ENCODE measurements around the gene JADE1.

JADE1 gene

DNA sequence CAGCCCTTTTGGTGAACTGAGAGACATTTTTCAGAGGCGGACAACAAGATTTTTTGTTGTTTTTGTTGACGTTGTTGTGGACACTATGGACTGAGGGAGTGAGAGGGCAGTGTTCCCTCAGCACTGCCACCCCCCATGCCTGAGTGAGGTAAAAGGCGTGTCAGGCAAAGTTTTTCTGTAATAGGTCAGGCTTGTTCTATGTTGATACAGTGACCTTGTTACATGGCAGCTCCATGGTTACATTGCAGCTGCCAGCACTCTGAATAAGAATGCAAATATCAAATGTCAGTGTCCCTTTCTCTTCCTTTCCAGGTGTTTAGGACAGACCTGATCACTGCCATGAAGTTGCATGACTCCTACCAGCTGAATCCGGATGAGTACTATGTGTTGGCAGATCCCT, 36.6 kb downstream of the JADE1 start:
- DNase-seq: no peak

DNA sequence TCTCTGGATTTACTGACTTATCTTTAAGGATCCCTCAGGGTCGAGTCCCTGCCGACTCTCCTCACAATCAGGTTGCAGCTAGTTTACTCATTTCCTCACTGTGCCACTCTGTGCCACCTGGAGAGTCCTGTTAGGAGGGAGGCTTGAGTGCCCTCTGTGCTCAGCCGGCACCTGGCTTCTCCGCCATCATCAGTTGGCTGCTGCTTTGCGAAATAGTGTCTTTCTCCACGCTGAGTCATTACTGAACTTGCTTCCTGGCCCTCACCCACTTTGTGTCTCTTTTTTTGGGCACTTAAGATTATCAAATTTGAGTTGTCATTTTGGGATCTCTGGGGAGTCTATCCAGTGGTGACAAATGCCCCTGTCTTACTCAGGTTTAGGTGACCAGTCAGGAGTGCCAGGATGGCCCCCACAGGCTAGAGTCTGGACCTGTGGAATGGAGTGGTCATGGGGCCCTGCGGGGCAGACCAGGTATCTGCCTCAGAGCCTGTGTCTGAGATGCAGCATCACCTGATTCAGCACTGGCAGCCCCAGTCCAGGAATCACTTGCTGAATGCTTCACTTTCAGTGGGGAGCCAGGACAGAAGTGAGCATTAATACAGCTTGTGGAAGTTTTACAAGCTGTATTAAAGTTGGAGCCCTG, 37.7 kb downstream of the JADE1 start:
- no peak for DNase-seq

DNA sequence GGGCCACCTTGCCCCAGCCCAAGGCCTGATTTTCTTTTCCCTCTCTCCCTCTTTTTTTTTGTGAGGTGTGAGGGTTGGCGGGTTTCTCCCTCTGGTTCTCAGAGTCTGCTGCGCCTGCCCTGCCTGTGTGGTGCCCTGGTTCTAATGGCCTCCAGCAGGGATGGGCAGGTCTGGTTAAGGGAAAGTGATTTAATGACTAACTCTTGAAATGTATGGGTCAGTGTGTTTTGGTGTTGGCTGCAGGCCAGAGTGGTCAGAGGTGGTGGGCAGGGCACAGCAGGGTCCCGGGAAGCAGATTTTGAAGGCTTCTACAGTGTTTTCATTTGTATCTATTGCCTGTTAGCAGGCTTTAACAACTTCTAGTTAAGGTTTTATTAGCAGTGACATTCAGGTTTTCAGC, 39.0 kb downstream of the JADE1 start:
- DNase-seq: no peak

DNA sequence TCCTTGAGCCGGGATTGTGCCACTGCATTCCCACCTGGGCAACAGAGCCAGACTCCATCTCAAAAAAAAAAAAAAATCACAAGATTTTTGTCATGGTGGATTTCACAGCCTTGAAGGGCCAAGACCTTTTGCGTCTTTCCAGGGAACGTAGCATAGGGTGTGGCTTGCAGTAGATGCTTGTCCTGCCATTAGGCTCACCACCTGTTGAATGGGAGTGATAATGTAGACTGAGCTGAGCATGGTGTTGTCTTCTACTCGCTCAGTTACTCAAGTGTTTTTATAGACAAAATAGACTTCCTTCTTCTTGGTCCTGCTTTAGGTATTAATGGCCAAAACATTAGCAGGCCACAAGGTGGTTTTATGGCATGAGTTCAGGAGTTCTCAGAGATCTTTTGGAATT, 40.8 kb downstream of the JADE1 start:
- no peak for DNase-seq

DNA sequence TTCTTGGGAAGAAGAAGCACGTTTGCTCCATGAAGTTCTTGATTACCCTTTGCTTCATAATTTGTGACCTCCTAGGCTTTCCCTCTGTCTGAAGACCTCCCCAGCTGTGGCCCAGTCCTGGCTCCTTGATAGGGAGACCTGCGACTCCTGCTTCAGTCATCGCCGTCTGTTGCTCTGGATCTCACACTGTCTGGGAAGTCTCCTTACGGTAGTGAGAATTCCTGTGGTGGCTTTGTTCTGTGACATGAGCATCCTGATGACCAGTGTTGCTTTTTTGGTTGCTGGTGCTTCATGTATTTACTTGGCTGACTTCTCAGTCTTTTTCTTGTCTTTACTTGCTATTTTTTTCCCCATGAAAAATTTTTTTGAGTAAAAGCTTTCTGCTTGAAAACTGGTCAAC, 44.2 kb downstream of the JADE1 start:
- no peak for DNase-seq

DNA sequence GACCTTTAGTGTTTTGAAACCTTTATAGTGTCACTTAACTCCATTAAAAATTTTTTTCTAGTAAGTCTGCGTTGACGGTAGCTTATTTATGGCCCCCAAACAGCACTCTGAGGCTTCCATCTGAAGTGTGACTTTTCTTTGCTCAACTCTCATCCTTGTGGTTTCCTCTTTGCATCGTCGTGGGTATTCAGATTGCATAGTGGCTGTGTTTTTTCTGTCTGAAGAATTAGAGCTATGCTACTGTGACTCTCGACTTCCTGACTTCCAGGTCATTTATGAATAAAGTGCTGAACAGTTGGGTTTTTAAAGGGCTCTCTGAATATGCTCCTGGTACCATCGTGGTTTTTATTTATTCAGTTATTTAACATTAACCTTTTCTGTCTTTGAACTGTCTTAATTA, 44.9 kb downstream of the JADE1 start:
- no peak for DNase-seq

DNA sequence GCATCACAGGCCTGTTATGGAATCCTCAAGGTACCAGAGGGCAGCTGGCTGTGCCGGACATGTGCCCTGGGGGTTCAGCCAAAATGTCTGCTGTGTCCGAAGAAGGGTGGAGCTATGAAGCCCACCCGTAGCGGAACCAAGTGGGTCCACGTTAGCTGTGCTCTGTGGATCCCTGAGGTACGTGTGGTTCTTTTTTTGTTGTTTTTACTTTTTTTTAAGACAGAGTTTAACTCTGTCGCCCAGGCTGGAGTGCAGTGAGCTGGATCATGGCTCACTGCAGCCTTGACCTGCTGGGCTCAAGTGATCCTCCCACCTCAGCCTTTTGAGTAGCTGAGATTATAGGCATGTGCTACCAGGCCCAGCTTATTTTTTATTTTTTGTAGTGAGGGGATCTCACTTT, 46.1 kb downstream of the JADE1 start:
- DNase-seq: no peak

DNA sequence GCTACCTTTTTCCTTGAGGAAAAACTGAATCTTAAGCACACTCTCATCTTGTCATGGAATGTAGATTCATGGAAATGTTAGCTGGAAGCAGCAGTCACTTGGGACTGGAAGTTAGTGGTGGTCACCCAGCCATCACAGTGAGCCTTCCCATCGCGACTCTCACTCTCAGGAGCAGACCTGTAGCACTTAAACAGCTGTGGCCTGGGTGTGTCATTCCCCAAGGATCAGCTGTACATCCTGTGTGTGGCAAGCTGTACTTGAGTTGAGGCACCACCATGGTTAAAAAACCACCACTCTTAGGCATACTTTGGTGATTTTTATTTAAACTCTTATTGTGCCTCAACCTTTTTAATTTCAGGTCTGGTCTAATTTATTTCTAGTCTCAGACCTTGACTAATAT, 46.7 kb downstream of the JADE1 start:
- no peak for DNase-seq

DNA sequence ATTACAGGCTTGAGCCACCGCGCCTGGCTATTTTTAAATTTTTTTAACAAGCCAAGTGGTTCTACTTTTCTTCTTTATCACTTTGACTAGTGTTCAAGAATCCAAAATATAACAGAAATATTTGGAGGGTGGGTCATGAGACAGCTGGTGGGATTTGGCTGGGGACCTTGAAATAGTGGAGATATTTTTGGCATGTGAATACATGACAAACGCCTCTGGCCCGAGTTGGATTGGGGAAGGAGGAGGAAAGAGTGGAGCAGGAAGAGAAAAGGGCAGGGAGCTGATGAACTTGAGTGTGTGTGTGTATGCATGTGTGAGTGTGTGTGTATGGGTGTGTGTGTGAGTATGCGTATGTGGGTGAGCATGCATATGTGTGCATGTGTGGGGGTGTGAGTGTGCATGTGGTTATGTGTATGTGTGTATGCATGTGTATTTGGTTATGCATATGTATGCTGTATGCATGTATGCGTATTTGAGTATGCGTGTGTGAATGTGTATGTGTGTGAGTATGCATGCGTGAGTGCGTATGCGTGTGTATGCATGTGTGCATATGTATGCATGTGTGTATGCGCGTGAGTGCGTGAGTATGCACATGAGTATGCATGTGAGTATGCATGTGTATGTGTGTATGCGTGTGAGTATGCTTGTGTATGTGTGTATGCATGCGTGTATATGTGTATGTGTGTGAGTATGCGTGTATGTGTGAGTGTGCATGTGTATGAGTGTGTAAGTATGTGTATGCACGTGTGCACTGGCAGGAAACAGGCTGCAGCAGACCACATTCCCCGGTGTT, 49.6 kb downstream of the JADE1 start:
- no peak for DNase-seq

DNA sequence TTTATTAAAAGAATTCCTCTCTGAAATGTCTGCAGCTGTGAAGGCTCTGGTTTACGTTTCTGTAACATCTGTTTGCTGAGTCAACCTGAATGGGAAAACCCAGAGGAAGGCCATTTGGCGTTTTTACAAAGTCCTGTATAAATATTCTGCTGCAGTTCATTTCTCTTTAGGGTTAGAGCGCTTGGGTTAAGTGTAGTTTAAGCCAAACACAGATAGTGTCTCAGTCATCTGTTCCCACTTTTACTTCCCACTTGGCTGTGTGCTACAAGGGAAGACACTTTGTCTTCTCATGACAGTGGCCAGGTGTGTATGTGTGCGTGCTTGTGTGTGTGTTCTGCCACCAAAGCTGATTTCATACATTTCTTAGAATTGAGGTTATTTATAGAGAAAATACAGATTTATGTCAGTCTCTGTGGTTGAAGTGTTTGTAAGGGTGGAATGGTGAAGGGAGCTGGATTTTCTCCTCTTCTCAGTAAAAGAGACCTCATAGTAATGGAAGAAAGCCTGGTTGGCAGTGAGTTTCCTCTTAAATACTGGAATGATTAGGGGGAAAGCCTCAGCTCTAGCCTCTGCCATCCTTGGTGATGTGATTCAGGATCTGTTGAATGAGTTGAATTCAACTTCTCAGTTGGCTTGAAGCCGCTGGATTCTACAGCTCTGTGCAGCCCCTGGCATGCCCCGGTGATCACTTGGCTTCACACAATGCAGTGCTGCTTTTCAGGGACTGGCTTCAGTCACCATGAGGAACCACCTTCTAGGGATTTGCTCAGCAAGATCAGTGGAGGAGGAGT, 50.6 kb downstream of the JADE1 start:
- DNase-seq: no peak

DNA sequence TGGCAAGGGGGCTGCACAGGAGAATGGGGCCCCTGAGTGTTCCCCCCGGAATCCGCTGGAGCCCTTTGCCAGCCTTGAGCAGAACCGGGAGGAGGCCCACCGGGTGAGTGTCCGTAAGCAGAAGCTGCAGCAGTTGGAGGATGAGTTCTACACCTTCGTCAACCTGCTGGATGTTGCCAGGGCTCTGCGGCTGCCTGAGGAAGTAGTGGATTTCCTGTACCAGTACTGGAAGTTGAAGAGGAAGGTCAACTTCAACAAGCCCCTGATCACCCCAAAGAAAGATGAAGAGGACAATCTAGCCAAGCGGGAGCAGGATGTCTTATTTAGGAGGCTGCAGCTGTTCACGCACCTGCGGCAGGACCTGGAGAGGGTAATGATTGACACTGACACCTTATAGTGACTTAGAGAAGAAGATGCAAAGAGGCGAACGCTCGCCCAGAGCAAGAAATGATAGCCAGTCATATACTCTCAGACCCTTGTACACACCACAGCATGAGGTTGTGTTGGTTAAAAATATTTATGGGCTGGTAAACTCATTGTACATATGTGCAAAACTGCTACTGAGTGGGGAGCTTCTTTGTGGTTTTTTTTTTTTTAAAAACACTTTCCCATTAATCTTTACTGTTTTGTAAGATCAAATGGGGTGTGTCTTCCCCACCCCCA, 52.5 kb downstream of the JADE1 start:
- DNase-seq: no peak

DNA sequence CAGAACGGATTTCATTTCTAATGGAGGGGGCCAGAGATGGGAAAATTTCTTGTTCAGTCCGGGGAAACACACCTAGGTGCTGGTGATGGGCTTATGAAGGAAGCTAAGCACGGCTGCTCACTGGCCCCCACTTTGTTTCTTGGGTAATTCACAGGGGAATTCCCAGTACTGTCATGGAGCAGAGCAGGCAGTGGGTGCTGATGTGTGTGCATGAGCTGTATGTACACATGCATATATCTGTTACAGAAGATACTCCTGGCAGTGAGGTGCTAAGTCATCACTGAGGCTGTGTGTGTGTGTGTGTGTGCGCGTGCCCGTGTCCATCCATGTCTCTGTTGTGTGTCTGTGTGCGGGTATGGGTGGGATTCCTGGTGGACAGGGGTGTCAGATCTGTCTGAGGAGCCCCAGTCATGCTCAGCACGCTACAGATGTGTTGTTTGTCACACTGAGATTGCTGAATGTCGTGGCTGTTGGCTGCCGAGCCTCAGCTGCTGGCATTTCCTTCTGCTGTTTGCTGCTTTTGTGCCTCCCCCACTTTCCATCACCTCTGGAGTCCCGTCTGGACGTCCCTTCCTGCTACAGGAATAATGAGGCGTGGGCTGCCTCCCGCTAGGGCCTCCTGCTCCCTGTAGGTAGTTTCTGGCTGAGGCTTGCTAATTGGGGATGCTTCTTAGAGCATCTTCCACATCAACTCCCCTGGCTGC, 53.3 kb downstream of the JADE1 start:
- peak; percentile 48 to 55 for DNase-seq

DNA sequence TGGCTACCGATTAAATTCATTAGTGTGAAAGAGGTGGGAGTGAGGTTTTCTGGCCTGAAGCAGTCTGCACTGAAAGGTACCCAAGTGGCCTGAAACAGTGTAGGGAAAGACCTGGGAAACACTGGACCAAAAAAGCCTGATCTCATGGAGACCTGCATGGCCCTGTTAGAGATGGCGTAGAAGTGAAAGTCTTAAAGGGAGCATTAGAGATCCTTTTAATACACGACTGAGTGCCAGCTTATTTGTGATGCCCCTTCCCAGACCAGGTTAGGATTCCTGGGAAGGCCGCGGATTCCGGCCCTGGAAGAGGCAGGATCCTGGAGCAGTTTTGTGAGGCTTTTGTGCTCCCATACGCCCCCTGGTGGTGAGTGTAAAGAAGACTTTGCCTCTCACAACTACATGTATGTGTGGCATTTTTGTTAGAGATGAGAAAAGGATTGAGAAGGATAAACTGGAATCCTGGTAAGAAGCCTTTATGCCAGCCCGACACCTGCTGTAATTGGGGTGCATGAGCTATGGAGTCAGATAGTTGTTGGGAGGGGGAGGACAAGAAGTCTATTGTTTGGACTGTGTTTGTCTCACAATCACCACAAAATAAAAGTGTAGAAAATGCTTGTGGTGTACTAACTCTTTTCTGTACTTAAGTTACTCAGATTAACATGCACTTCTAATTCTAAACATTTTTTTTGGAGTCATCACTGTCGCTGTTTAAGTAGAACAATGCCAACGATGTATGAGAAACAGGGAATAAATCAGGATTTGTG, 54.0 kb downstream of the JADE1 start:
- DNase-seq: peak; percentile 65 to 73

DNA sequence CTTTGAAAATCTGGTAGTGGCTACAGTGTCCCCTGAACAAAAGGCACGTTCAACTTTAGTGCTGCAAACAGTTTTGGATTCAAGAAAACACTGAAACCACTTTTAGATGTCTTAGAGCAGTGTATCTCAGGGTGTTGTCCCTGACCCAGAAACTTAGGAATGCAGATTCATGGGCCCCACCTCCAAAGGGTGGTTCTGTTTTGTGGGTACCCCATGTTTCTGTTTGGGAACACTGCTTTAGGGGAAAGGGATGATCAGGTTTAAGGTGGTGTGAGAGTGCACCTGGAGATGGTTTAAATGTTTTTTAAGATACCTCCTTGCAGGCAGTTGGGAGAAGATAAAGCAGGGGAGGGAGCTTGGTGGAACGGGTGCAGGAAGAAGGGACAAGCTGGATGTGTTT, 55.6 kb downstream of the JADE1 start:
- DNase-seq: no peak

DNA sequence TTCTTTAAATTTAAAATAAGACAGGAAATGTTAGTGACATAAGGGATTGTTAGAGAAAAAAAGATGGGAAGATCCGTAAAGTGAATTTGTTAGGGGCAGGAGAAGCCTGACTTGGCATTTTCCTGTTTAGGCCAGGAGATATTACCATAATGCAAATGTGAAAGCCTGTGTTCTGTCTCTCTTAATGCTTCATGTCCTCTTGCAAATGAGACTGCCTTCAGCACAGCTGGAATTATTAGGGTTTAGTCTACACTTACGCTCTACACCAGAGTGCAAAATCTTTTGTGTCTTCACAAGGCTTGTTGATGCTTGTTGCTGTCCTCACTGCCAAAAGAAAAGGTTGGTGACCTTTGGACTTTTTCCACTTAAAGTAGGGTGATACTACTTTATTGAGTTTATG, 56.8 kb downstream of the JADE1 start:
- no peak for DNase-seq

DNA sequence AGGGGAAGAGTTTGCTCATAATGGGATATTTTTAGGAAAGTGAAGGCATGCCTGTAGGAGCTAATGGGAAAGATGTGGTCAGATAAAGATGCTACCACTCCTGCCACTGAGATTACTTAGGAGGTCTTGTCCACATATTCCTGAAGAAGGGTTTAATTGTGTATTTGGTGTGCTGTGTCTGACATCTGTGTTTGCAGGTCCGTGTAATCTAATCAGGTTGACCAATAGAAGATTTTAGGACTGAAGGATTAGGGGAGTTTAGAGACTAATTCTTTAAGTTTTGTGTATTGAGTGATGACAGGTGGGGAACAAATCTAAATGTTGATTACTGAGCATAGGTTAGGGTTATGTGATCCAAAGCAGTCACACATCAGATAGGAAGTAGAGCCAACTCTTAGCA, 57.2 kb downstream of the JADE1 start:
- DNase-seq: no peak

DNA sequence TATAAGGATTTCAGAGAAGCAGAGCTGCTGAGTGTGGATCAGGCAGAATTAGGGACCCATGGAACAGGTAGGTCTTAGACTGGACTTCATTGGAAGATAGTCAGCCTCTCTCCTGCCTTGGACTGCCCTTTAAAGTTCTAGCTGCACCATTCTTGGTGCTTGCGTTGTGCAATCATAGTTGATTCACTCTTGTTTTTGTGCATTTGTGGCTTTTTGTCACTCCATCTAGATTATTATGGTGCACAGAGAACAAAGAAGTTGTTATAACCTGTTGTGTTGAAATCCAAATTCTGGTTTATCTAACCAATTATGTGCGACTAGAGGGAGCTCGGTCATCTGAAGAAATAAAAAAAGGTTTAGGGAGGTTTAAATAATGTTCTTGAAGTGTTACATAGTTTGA, 59.3 kb downstream of the JADE1 start:
- no peak for DNase-seq

DNA sequence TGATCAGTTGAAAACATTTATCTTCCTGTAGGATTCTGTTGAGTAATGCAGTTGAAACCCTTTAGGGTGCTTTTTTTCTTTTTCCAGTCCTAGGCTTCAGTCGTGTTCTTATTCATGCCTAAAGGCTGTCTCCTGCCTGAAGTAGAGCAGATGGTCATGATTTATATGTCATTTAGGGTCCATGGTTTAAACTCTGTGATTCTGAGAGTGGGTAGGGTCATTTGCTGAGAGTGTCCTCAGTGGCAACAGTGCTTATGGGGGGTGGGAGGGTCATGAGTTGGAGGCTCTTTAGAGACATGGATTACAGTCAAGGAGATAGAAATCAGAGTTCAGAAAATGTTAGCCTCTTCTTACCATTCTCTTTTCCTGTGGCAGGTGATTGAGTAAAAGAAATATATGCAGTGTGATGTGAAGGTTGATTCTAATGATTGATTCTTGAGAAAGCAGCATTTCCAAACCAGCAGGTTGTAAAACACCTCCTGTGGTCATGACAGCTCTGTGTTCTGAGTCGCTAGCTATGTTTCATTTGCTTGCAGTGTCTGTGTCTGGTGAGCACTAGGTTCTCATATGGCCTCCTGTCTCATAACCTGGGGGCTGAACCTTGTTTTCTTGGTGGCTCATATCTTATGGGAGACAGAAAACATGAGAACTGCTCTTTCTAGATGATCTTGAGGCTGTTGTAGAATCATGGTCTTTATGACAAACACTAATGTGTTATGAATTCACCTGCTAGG, 60.4 kb downstream of the JADE1 start:
- no peak for DNase-seq

DNA sequence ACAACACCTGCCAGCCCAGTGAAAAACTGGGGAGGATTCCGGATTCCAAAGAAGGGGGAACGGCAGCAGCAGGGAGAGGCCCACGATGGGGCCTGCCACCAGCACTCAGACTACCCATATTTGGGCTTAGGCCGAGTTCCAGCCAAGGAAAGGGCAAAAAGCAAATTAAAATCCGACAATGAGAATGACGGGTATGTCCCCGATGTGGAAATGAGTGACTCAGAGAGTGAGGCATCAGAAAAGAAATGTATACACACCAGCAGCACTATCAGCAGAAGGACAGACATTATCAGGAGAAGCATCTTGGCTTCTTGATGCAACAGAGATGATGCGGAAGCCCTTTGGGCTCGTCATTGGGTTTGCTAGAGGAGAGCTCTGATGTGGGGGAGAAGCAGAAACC, 62.4 kb downstream of the JADE1 start:
- DNase-seq: no peak

DNA sequence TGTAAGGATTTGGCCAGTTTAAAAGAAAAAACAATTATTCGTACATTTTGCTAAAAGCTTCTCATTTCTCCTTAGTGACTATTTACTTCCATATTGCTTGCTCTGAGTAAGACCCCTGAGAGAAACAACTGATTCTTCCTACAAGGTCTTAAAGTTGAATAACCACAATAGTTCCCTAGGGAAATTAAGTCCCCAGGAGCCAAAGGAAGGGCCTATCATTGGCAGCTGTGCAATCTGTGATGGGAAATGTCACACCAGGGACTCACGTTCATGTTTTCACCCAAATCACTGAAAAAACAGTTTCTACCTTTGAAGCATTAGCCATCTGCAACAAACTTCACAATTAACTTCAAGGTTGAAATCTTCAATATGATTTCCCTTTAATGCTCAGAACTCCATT, 66.7 kb downstream of the JADE1 start:
- DNase-seq: no peak

DNA sequence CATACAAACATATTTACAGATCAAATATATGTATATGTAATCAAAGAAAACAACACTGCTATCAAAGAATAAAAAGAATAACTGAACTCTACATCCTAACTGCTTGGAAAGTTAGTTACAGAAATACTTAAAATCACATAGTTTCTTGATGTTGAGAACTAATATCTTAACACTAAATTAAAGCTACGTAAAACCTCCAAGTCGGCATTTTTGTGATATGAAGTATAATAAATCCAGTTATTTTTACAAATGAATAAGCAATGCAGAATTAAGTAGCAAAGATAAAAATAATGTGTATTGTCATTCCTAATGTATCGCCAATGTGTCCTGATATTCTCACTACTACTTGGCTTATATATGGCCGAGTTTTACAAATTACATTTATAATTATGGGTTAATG, 68.4 kb downstream of the JADE1 start:
- DNase-seq: no peak
